ENCODE data around the gene TMEM139.

DNA sequence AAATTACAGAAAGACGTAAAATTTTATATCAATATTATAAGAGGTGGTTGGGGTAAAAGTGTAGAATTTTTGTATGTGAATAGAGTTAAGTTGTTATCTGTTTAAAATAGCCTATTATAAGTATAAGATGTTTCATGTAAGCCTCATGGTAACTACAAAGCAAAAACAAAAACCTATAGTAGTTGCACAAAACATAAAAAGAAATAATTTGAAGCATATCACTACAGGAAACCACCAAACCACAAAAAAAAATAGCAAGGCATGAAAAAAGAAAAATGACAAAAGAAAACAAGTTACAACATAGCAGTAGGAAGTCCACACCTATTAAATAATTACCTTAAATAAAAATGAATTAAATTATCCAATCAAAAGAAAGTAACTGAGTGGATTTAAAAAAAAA lies 33.9 kb upstream of the TMEM139 start:
- TF ChIP-seq YY1 (IDR thresholded peaks at IDR 0.05; ENCODE audit: insufficient read depth, insufficient read length) (no peak), ZNF274 (IDR thresholded peaks at IDR 0.05; ENCODE audit: low read depth, low read length) (no peak)

All from NT2/D1 (cell line).